Activated CD4-positive, alpha-beta T cell treated with anti-CD3 and anti-CD28 coated beads, Interleukin-2, Interleukin-4, amounts not matched to agents 100 ng/mL and 50 ng/mL, durations not matched to agents 16 hours and 8 hours (primary cell): ENCODE measurements around the gene ALLC.

Experiments used
- DNase-seq: peaks from one replicate; pipeline ENCODE4 v3.0.0-alpha.2; 2020; ENCODE audit warnings: low spot score

Gene ALLC

GRCh38 chr2:3639653-3640052 is 18.3 kb upstream of the ALLC start:
- DNase-seq = no peak

- DNase-seq = no peak
Observed at GRCh38 chr2:3641181-3641580, 16.8 kb upstream of the ALLC start.

- DNase-seq = no peak
Observed at GRCh38 chr2:3641841-3642421, 16.1 kb upstream of the ALLC start.

- DNase-seq = no peak
Observed at GRCh38 chr2:3642521-3643215, 15.3 kb upstream of the ALLC start.

- DNase-seq = no peak
Observed at GRCh38 chr2:3643371-3644245, 14.4 kb upstream of the ALLC start.

GRCh38 chr2:3644246-3644525 is 13.8 kb upstream of the ALLC start:
- no peak for DNase-seq

- no peak for DNase-seq
Observed at GRCh38 chr2:3644891-3645605, 13.0 kb upstream of the ALLC start.

- no peak for DNase-seq
Observed at GRCh38 chr2:3645745-3646389, 12.1 kb upstream of the ALLC start.

- no peak for DNase-seq
Observed at GRCh38 chr2:3646446-3646845, 11.6 kb upstream of the ALLC start.

- no peak for DNase-seq
Observed at GRCh38 chr2:3647246-3647645, 10.8 kb upstream of the ALLC start.

GRCh38 chr2:3647831-3648651 is 10.0 kb upstream of the ALLC start:
- DNase-seq = no peak

GRCh38 chr2:3648652-3649177 is 9.3 kb upstream of the ALLC start:
- DNase-seq = no peak

GRCh38 chr2:3649581-3649980 is 8.4 kb upstream of the ALLC start:
- no peak for DNase-seq

GRCh38 chr2:3650140-3650920 is 7.7 kb upstream of the ALLC start:
- DNase-seq = no peak

- DNase-seq = peak; percentile 67
Observed at GRCh38 chr2:3651691-3652648, 6.0 kb upstream of the ALLC start.

- DNase-seq = no peak
Observed at GRCh38 chr2:3652896-3653625, 4.9 kb upstream of the ALLC start.

- DNase-seq = no peak
Observed at GRCh38 chr2:3654011-3654410, 4.0 kb upstream of the ALLC start.

GRCh38 chr2:3654531-3655225 is 3.3 kb upstream of the ALLC start:
- DNase-seq = no peak
